Stomach smooth muscle (tissue), 2 donors: ENCODE data around the gene C10orf90.

Experiments used
- H3K27ac ChIP-seq: one replicate; pipeline ENCODE4 v1.7.0; 2013; ENCODE audit warnings: mild to moderate bottlenecking, low read length, inconsistent platforms
- H3K27me3 ChIP-seq, 2 donors: one replicate each; pipeline ENCODE4 v1.7.0; 2013; ENCODE audit warnings: low read length in 2 of 2; ENCODE audit not compliant: insufficient read depth in 2 of 2, control insufficient read depth in 1 of 2
- H3K36me3 ChIP-seq, 2 donors: one replicate each; pipeline ENCODE4 v1.7.0; 2013; ENCODE audit warnings: low read length in 2 of 2; ENCODE audit not compliant: control insufficient read depth in 2 of 2, insufficient read depth in 2 of 2
- H3K4me1 ChIP-seq: one replicate; pipeline ENCODE4 v1.7.0; 2013; ENCODE audit warnings: low read length; ENCODE audit not compliant: control insufficient read depth, insufficient read depth
- H3K4me3 ChIP-seq, 2 donors: one replicate each; pipeline ENCODE4 v1.7.0; 2013; ENCODE audit warnings: low read length in 2 of 2
- H3K9ac ChIP-seq, 2 donors: one replicate each; pipeline ENCODE4 v1.7.0; 2013; ENCODE audit warnings: low read length in 2 of 2, mild to moderate bottlenecking in 1 of 2
- H3K9me3 ChIP-seq, 2 donors: one replicate each; pipeline ENCODE4 v1.7.0; 2013; ENCODE audit warnings: low read length in 2 of 2; ENCODE audit not compliant: control insufficient read depth in 2 of 2
- donor health status: healthy.
- donor health status: Pancreatic carcinoma.

The C10orf90 gene

GRCh38 chr10:126673565-126673964 lies 3.1 kb upstream of the C10orf90 start:
- Histone ChIP-seq H3K9me3 (peaks cover 0 to 7% of the 10 kb centered on the region in 2 donors), H3K9ac (no peak overlapping the region), H3K27ac (no peak overlapping the region), H3K4me3 (no peak overlapping the region), H3K4me1 (no peaks in the 10 kb centered on the region), H3K36me3 (no peaks in the 10 kb centered on the region), H3K27me3 (peaks cover 0 to 3% of the 10 kb centered on the region in 2 donors)

GRCh38 chr10:126671402-126671975 lies 996 bp upstream of the C10orf90 start:
- Histone ChIP-seq H3K9me3 (peaks cover 0 to 7% of the 10 kb centered on the region in 2 donors), H3K27ac (no peak overlapping the region), H3K4me3 (no peak overlapping the region), H3K9ac (no peak overlapping the region), H3K4me1 (no peaks in the 10 kb centered on the region), H3K27me3 (peaks cover 0 to 3% of the 10 kb centered on the region in 2 donors), H3K36me3 (no peaks in the 10 kb centered on the region)

GRCh38 chr10:126670895-126671261 lies 385 bp upstream of the C10orf90 start:
- Histone ChIP-seq H3K27ac (no peak overlapping the region), H3K36me3 (no peaks in the 10 kb centered on the region), H3K9ac (no peak overlapping the region), H3K4me3 (no peak overlapping the region), H3K27me3 (peaks cover 0 to 3% of the 10 kb centered on the region in 2 donors), H3K4me1 (no peaks in the 10 kb centered on the region), H3K9me3 (peaks cover 0 to 7% of the 10 kb centered on the region in 2 donors)

GRCh38 chr10:126669168-126669567 lies 1.3 kb downstream of the C10orf90 start:
- Histone ChIP-seq H3K9me3 (peaks cover 0 to 4% of the 10 kb centered on the region in 2 donors), H3K4me3 (no peak overlapping the region), H3K9ac (no peak overlapping the region), H3K36me3 (no peaks in the 10 kb centered on the region), H3K27me3 (peaks cover 0 to 3% of the 10 kb centered on the region in 2 donors), H3K4me1 (no peaks in the 10 kb centered on the region), H3K27ac (no peak overlapping the region)

DNA sequence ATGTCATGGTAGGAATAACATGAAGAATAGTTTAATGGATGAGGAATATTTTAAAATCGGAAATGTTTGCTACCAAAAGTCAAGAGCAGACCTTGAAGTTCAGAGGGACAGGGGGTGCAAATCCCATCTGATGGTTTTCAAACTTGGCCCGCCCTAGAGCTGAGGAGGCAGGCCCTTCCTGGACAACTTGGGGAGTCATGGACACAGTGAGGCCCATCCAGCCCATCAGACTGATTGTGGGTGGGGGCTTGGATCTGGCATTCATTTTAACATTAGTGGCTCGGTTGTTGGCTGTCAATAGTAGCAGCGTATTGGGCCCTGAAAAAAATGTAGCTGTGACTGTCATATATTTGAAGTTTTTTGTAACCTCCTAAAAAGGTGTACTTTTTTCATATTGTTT lies 2.0 kb downstream of the C10orf90 start:
- peaks cover 0 to 4% of the 10 kb centered on the region in 2 donors for H3K9me3 ChIP-seq
- H3K36me3 ChIP-seq = no peaks in the 10 kb centered on the region
- no peaks in the 10 kb centered on the region for H3K4me1 ChIP-seq
- H3K9ac ChIP-seq = no peak overlapping the region
- no peak overlapping the region for H3K4me3 ChIP-seq
- peaks cover 0 to 3% of the 10 kb centered on the region in 2 donors for H3K27me3 ChIP-seq
- H3K27ac ChIP-seq = no peak overlapping the region

- no peak overlapping the region for H3K9ac ChIP-seq
- no peaks in the 10 kb centered on the region for H3K4me1 ChIP-seq
- no peak overlapping the region for H3K4me3 ChIP-seq
These were observed 2.9 kb downstream of the C10orf90 start for GRCh38 chr10:126667568-126667967.

GRCh38 chr10:126665207-126665606 lies 5.3 kb downstream of the C10orf90 start:
- H3K4me3 ChIP-seq = no peak overlapping the region
- H3K9me3 ChIP-seq = no peaks in the 10 kb centered on the region
- H3K9ac ChIP-seq = no peak overlapping the region
- H3K27ac ChIP-seq = no peak overlapping the region
- no peaks in the 10 kb centered on the region for H3K4me1 ChIP-seq
- H3K36me3 ChIP-seq = no peaks in the 10 kb centered on the region
- no peaks in the 10 kb centered on the region for H3K27me3 ChIP-seq

More at GRCh38 chr10:126667568-126667967, 2.9 kb downstream of the C10orf90 start:
- H3K36me3 ChIP-seq = no peaks in the 10 kb centered on the region
- no peaks in the 10 kb centered on the region for H3K9me3 ChIP-seq
- H3K27ac ChIP-seq = no peak overlapping the region
- H3K27me3 ChIP-seq = peaks cover 0 to 3% of the 10 kb centered on the region in 2 donors

GRCh38 chr10:126663880-126664279 lies 6.6 kb downstream of the C10orf90 start:
- no peaks in the 10 kb centered on the region for H3K36me3 ChIP-seq
- no peaks in the 10 kb centered on the region for H3K9me3 ChIP-seq
- H3K9ac ChIP-seq = no peak overlapping the region
- H3K4me1 ChIP-seq = no peaks in the 10 kb centered on the region
- H3K27me3 ChIP-seq = no peaks in the 10 kb centered on the region
- no peak overlapping the region for H3K4me3 ChIP-seq
- no peak overlapping the region for H3K27ac ChIP-seq

- Histone ChIP-seq H3K4me1 (no peaks in the 10 kb centered on the region), H3K27ac (no peak overlapping the region), H3K27me3 (no peaks in the 10 kb centered on the region), H3K9me3 (no peaks in the 10 kb centered on the region), H3K36me3 (no peaks in the 10 kb centered on the region), H3K9ac (no peak overlapping the region), H3K4me3 (no peak overlapping the region)
These were observed 7.2 kb downstream of the C10orf90 start for GRCh38 chr10:126663328-126663727.

- Histone ChIP-seq H3K9ac (no peak overlapping the region), H3K9me3 (no peaks in the 10 kb centered on the region), H3K27ac (no peak overlapping the region), H3K4me3 (no peak overlapping the region), H3K27me3 (no peaks in the 10 kb centered on the region), H3K4me1 (no peaks in the 10 kb centered on the region), H3K36me3 (no peaks in the 10 kb centered on the region)
These were observed 8.5 kb downstream of the C10orf90 start for GRCh38 chr10:126661841-126662515.

GRCh38 chr10:126661356-126661755 lies 9.1 kb downstream of the C10orf90 start:
- no peaks in the 10 kb centered on the region for H3K27me3 ChIP-seq
- H3K9me3 ChIP-seq = no peaks in the 10 kb centered on the region
- H3K4me3 ChIP-seq = no peak overlapping the region
- H3K4me1 ChIP-seq = no peaks in the 10 kb centered on the region
- no peaks in the 10 kb centered on the region for H3K36me3 ChIP-seq
- no peak overlapping the region for H3K9ac ChIP-seq
- H3K27ac ChIP-seq = no peak overlapping the region
